OCI-LY1 (cell line): ENCODE results near the gene PTPRN2.

Experiments
- H2AFZ ChIP-seq: fragments of 200-600 bp; sonication (generic), shearing (Covaris generic); 2 replicates; pipeline ENCODE4 v1.6.0; 2014; ENCODE audit warnings: antibody characterized with exemption, mild to moderate bottlenecking, low read length
- H3F3A ChIP-seq: fragments of 200-600 bp; sonication (generic), shearing (Covaris generic); 2 replicates; pipeline ENCODE4 v1.6.0; 2014; ENCODE audit warnings: mild to moderate bottlenecking, antibody characterized with exemption, low read length, moderate library complexity; ENCODE audit not compliant: insufficient read depth
- H3K27ac ChIP-seq: fragments of 200-600 bp; sonication (generic); 2 replicates; pipeline ENCODE4 v1.5.1; 2014; ENCODE audit warnings: low read length, mixed run types, mild to moderate bottlenecking, low read depth; ENCODE audit not compliant: poor library complexity, severe bottlenecking
- H3K27me3 ChIP-seq: fragments of 200-600 bp; sonication (generic); 2 replicates; pipeline ENCODE4 v1.6.0; 2014; ENCODE audit warnings: antibody characterized with exemption, mild to moderate bottlenecking, low read length, moderate library complexity; ENCODE audit not compliant: insufficient read depth
- H3K36me3 ChIP-seq: fragments of 200-600 bp; sonication (generic); 2 replicates; pipeline ENCODE4 v1.6.1; 2014; ENCODE audit warnings: mild to moderate bottlenecking, antibody characterized with exemption, low read length, moderate library complexity, mixed read lengths; ENCODE audit not compliant: insufficient read depth
- H3K4me1 ChIP-seq: fragments of 200-600 bp; sonication (generic); 2 replicates; pipeline ENCODE4 v1.5.1; 2014; ENCODE audit warnings: mild to moderate bottlenecking, low read length, moderate library complexity; ENCODE audit not compliant: insufficient read depth, severe bottlenecking
- H3K4me2 ChIP-seq: fragments of 200-600 bp; sonication (generic), shearing (Covaris generic); 2 replicates; pipeline ENCODE4 v1.6.1; 2014; ENCODE audit warnings: low read length
- H3K4me3 ChIP-seq: fragments of 200-600 bp; sonication (generic); 2 replicates; pipeline ENCODE4 v1.5.1; 2014; ENCODE audit warnings: low read length, low read depth, mild to moderate bottlenecking, mixed read lengths; ENCODE audit not compliant: poor library complexity, severe bottlenecking
- H3K79me2 ChIP-seq: fragments of 200-600 bp; shearing (Covaris generic); 2 replicates; pipeline ENCODE4 v1.6.1; 2016; ENCODE audit warnings: mixed run types, low read length, mixed read lengths; ENCODE audit not compliant: insufficient read depth
- H3K9ac ChIP-seq: fragments of 200-600 bp; sonication (generic), shearing (Covaris generic); 2 replicates; pipeline ENCODE4 v1.6.1; 2014; ENCODE audit warnings: mild to moderate bottlenecking, low read length, mixed read lengths
- H3K9me2 ChIP-seq: fragments of 200-600 bp; sonication (generic), shearing (Covaris generic); 2 replicates; pipeline ENCODE4 v1.6.1; 2014; ENCODE audit warnings: low read depth, mild to moderate bottlenecking, low read length, mixed read lengths
- H3K9me3 ChIP-seq: fragments of 200-600 bp; shearing (Covaris generic); 2 replicates; pipeline ENCODE4 v1.6.1; 2014; ENCODE audit warnings: low read length, mixed read lengths
- H4K20me1 ChIP-seq: fragments of 200-600 bp; sonication (generic), shearing (Covaris generic); 2 replicates; pipeline ENCODE4 v1.6.0; 2016; ENCODE audit warnings: mild to moderate bottlenecking, low read length; ENCODE audit not compliant: insufficient read depth
- EZH2 ChIP-seq: fragments of 200-600 bp; sonication (generic), shearing (Covaris generic); IDR thresholded peaks from 2 replicates; pipeline ENCODE4 v1.8.0; 2017; ENCODE audit warnings: borderline replicate concordance, mixed run types, mild to moderate bottlenecking, antibody characterized with exemption, low read length, moderate library complexity, mixed read lengths
- TF ChIP-seq, protein P1 (sequence below): fragments of 200-600 bp; sonication (generic), shearing (Covaris generic); IDR thresholded peaks from 2 replicates; pipeline ENCODE4 v1.5.1; 2017; ENCODE audit warnings: mild to moderate bottlenecking, antibody characterized with exemption, low read length, moderate library complexity, mixed read lengths

Gene PTPRN2

DNA sequence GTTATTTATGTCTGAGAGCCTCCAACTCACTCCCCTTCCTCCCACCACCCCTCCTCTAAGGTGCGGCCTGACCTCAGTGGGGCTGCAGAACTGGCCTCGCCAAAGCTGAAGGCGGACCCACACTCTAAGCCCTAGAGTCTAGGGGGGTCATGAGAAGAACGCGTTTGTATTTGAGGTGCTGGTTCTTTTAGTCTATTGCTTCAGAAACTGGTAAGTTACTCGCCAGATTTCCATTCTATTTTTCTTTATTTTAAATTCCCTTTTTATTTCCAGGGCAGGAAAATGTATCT, 893.3 kb downstream of the PTPRN2 start:
- no peaks in the 10 kb centered on the region for H3K4me1 ChIP-seq
- no peaks in the 10 kb centered on the region for H3K9me2 ChIP-seq
- H2AFZ ChIP-seq, result no peak overlapping the region
- H3K4me2 ChIP-seq, result no peak overlapping the region
- H3K27me3 ChIP-seq, result no peaks in the 10 kb centered on the region
- H3F3A ChIP-seq, result no peaks in the 10 kb centered on the region
- H3K9me3 ChIP-seq, result no peaks in the 10 kb centered on the region
- H3K9ac ChIP-seq, result no peak overlapping the region
- H3K79me2 ChIP-seq, result no peaks in the 10 kb centered on the region
- no peaks in the 10 kb centered on the region for H4K20me1 ChIP-seq
- H3K27ac ChIP-seq, result no peak overlapping the region
- no peak overlapping the region for H3K4me3 ChIP-seq
- H3K36me3 ChIP-seq, result no peaks in the 10 kb centered on the region
- TF ChIP-seq EZH2, result no peak
- TF ChIP-seq, protein P1, sequence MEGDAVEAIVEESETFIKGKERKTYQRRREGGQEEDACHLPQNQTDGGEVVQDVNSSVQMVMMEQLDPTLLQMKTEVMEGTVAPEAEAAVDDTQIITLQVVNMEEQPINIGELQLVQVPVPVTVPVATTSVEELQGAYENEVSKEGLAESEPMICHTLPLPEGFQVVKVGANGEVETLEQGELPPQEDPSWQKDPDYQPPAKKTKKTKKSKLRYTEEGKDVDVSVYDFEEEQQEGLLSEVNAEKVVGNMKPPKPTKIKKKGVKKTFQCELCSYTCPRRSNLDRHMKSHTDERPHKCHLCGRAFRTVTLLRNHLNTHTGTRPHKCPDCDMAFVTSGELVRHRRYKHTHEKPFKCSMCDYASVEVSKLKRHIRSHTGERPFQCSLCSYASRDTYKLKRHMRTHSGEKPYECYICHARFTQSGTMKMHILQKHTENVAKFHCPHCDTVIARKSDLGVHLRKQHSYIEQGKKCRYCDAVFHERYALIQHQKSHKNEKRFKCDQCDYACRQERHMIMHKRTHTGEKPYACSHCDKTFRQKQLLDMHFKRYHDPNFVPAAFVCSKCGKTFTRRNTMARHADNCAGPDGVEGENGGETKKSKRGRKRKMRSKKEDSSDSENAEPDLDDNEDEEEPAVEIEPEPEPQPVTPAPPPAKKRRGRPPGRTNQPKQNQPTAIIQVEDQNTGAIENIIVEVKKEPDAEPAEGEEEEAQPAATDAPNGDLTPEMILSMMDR, result no peak

DNA sequence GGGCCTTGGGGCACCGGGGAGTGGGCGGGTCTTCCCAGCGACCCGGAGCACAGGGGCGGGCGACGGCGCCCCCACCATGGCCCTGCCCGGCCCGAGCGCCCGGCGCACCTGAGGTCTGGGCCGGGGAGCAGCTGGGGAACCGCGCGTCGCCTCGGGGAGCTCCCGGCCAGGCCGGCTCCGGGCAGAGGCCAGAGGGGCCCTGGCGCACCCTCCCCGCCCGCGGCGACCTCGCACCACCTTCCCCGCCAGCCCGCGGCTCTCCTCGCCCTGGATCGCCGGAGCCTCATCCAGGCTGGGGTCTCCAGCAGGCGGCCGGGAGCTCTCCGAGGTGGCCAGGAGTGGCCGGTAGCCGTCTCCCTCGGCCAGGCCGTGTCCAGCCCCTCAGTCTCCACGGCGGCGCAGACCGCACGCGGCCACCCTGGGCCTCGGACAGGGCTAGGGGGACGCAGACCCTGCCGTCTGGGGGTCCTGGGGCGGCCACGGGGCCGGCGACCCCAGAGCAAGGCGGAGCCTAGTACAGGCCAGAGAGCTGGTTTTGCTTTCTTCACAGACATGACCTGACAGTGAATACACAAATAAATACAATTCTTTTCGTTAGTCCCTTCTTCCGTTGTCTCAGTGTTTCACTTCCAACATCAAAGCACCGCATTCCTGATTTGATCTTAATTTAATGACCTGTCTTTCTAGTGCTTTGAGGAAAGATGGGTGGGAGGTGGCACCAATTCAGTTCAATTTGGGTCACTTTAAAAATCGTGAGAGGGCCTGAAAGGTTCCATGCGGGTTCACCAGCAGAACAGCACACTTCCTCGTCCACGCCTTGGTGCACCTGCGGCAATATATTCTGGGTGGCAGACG, 893.9 kb downstream of the PTPRN2 start:
- no peaks in the 10 kb centered on the region for H3K79me2 ChIP-seq
- no peaks in the 10 kb centered on the region for H4K20me1 ChIP-seq
- TF ChIP-seq, protein P1, result no peak
- TF ChIP-seq EZH2, result no peak
- H3K9me2 ChIP-seq, result no peaks in the 10 kb centered on the region
- H3K4me3 ChIP-seq, result no peak overlapping the region
- H3K4me1 ChIP-seq, result no peaks in the 10 kb centered on the region
- no peaks in the 10 kb centered on the region for H3K27me3 ChIP-seq
- no peaks in the 10 kb centered on the region for H3F3A ChIP-seq
- no peak overlapping the region for H3K4me2 ChIP-seq
- H3K27ac ChIP-seq, result no peak overlapping the region
- H2AFZ ChIP-seq, result no peak overlapping the region
- no peak overlapping the region for H3K9ac ChIP-seq
- H3K9me3 ChIP-seq, result no peaks in the 10 kb centered on the region
- H3K36me3 ChIP-seq, result no peaks in the 10 kb centered on the region

DNA sequence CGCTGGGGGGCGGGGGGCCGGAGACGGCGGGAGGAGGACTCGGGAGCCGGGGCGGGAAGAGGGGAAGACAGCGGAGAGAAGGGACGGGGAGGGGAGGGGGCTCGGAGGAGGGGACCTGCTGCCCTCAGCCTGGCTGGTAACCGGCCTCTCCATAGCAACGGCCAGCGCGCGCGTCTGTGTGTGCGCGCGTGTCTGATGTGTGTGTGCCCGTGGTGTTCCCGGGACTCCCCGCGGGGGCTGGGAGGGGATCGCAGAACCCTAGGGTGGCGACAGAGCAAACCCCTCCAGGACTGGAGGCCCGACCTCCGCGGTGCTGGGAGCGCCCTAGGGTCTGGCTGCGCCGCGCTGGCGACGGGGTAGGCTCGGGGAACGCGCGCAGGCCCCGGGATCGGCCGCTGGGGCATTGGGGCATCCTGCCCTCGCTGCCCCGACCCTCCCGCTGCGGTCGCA, 894.5 kb downstream of the PTPRN2 start:
- H3K4me2 ChIP-seq, result no peak overlapping the region
- H3K9me3 ChIP-seq, result no peaks in the 10 kb centered on the region
- H3K27ac ChIP-seq, result no peak overlapping the region
- no peak overlapping the region for H3K4me3 ChIP-seq
- no peaks in the 10 kb centered on the region for H4K20me1 ChIP-seq
- no peaks in the 10 kb centered on the region for H3K4me1 ChIP-seq
- no peaks in the 10 kb centered on the region for H3K36me3 ChIP-seq
- H2AFZ ChIP-seq, result no peak overlapping the region
- no peak overlapping the region for H3K9ac ChIP-seq
- no peak for TF ChIP-seq EZH2
- TF ChIP-seq, protein P1, result no peak
- no peaks in the 10 kb centered on the region for H3K27me3 ChIP-seq
- H3K9me2 ChIP-seq, result no peaks in the 10 kb centered on the region
- no peaks in the 10 kb centered on the region for H3K79me2 ChIP-seq
- H3F3A ChIP-seq, result no peaks in the 10 kb centered on the region
